ENCODE measurements around the gene TFR2.

DNA sequence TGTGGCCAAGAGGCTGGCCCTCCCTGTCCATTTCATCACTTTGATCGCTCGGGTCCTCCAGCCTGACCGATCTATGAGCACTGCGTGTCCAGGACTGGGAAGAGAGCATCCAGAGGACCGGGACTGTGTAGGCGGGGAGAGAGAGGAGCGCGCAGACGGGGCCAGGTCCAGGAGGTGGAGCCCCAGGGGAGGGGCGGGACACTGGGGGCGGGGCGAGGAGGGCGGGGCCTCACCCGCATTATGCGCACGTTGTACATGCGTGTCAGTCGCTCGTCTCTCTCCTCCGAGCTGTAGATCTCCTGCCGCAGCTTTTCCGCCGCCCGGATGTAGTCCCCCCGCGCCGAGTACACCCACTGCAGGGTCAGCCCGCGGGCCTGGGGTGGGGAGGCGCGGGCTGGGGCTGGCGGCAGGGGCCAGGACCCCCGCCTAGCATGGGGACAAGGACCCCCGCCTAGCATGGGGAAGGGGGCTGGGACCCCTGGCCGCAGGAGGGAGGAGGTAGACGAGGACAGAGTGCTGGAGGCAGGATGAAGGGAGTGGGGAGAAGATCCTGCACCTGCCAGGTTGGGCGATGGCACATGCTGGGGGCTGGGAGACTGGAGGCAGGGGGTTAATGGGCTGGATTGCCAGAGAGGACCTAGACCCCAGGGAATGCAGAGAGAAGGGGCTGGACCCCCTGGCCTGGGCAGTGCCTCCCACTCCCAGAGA, 14.7 kb downstream of the TFR2 start:
- TF ChIP-seq, protein P1, sequence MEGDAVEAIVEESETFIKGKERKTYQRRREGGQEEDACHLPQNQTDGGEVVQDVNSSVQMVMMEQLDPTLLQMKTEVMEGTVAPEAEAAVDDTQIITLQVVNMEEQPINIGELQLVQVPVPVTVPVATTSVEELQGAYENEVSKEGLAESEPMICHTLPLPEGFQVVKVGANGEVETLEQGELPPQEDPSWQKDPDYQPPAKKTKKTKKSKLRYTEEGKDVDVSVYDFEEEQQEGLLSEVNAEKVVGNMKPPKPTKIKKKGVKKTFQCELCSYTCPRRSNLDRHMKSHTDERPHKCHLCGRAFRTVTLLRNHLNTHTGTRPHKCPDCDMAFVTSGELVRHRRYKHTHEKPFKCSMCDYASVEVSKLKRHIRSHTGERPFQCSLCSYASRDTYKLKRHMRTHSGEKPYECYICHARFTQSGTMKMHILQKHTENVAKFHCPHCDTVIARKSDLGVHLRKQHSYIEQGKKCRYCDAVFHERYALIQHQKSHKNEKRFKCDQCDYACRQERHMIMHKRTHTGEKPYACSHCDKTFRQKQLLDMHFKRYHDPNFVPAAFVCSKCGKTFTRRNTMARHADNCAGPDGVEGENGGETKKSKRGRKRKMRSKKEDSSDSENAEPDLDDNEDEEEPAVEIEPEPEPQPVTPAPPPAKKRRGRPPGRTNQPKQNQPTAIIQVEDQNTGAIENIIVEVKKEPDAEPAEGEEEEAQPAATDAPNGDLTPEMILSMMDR (IDR thresholded peaks at IDR 0.05) = no peak
- no peak for TF ChIP-seq POLR2A (IDR thresholded peaks at IDR 0.05)

All from breast epithelium (tissue), 3 donors.